Stimulated activated CD8-positive, alpha-beta memory T cell treated with anti-CD3 and anti-CD28 coated beads, Interleukin-15, amount 100 ng/mL, for 48 hours (primary cell): Measurements from ENCODE around the gene TMEM139.

Experiments
- DNase-seq, 2 donors: peaks; one replicate each; pipeline ENCODE4 v3.0.0-alpha.2; 2020; ENCODE audit warnings: low read depth in 2 of 2

The TMEM139 gene

DNA sequence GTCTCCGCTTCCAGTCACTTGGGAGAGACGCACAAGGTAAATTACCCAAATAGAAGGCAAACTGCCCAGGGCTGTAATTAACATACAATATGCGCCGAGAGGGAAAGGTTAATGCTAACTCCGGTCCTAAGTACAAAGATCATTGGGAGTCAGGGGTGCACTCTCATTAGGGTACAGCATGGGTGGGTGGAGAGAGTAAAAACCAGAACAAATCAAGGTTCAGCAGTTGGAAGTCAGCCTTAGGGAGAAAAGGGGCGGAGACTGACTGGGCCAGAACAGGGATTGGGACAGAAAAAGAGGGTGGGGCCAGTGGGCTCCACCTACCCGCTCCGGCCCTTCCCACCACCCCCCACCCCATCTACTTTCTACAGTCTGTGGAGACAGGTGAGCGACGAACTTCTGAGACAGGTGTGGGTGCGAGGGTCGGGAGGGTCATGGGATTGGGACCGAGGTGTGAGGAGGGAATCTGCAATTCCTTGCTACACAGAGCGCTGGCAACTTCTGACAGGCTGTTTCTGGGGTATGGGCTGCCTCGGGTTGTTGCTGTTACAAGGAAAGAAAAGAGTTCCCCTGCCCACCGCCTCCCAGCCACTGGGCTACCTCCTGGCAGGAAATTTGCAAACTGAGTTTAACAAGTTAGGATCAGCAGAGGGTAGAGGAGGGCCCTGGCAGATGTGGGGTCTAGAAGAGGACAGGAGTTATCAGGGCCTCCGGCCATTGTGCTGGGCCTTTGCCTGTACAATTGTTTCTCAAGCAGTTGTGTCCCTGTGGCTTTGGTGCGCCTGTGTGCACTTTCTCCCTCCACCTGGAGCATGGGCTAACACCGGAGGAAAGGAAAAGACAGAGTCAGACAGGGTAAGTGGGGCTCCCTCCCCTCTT lies at the start of gene TMEM139:
Gene TMEM139 (plus strand): TSS at position 368 of the 879 bp plus-strand sequence. CDS start 1,000 bp downstream, outside the sequence.
- DNase-seq, result no peak

DNA sequence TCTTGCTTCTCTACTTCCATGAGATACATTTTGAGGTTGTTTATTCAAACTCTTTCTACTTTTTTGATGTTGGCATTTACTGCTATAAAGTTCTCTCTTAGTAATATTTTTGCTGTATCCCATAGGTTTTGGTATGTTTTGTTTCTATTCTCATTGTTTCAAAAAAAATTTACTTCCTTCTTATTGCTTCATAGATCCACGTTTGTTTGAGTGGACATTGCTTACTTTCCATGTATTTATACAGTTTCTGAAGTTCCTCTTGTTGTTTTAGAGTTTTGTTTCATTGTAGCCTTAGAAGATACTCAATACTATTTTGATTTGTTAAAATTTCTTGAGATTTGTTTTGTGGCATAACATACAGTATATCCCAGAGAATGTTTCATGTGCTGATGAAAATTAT lies 49.2 kb upstream of the TMEM139 start:
- no peak for DNase-seq

DNA sequence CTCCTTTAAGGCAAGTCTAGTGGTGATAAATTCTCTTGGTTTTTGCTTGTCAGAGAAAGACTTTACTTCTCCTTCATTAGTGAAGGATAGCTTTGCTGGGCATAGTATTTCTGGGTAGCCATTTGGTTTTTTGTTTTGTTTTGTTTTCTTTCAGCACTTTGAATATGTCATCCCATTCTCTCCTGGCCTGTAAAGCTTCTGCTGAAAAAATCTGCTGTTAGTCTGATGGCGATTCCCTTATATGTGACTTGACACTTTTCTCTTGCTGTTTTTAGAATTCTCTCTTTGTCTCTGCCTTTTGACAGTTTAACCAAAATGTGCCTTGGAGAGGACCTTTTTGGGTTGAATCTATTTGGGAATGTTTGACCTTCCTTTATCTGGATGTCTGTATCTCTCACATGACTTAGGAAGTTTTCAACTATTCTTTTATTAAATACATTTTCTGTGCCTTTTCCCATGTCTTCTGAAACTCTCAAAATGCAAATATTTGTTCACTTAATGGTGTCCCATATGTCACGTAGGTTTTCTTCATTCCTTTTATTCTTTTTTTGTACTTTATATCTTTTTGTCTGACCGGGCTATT lies 48.3 kb upstream of the TMEM139 start:
- DNase-seq, result no peak

DNA sequence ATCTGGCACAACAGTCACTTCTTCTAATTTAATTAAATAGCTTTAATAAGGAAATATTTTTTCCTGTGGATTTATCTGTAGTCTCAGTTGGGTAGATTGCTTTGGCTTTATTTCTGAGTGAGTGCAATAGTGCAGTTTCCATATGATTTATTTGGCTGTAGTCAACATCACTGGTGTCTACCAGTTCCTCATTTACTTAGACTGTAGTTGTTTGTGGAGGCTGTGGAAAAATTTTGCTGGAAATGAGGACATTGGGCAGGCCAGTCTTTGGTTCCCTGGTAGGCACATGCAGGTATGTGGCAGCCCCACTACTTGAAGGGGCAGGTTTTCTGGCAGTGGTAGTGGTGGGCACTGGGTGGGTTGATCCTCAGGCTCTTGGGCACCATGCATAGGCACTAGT lies 47.4 kb upstream of the TMEM139 start:
- DNase-seq, result no peak

DNA sequence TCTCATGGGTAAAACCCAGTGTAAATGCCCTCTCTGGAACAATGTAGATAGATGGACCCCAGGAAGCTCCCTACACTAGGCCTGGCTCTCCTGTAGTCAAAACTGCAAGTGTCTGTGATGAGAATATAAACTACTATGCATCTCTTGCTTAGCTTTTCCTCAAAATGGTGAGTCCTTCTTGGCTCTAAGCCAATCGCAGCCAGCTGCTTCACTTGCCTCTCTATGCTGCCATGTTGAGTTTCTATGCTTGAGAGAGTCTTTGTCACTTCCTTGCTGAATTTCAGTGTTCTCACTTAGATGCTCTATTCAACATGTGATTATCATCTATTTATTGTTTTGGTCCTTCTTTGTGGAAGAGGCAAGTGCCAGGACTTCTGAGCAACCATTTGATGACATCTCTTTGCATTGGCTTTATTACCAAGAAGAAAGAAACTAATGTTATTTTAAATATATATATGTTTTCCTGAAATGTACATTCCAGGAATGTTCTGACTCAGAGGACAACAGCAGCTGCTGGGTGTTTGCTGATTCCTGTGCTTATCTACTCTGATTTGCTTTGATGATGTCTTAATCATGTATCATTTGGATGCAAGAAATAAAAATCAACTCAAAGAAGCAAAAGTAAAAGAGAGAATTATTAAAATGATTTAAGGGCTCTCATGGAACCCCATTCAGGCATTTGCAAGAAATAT lies 46.3 kb upstream of the TMEM139 start:
- no peak for DNase-seq

DNA sequence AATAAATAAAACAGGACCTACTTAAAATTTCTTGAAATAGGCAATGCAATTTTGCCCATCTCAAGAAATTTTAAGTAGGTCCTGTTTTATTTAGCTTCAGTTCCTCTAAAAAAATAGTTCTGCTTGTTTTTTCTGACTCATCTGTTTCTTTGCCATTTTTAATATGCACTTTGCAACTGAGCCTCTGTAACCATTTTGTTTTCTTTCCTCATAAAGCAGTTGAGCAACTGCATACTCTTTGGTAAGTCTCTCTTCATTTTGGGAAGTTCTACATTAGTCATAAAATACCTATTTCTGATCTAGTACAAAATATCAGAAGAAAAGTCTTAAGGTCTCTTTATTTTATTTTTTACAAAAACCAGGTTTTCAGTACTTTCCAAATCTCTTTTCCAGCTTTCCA lies 44.9 kb upstream of the TMEM139 start:
- DNase-seq, result no peak

DNA sequence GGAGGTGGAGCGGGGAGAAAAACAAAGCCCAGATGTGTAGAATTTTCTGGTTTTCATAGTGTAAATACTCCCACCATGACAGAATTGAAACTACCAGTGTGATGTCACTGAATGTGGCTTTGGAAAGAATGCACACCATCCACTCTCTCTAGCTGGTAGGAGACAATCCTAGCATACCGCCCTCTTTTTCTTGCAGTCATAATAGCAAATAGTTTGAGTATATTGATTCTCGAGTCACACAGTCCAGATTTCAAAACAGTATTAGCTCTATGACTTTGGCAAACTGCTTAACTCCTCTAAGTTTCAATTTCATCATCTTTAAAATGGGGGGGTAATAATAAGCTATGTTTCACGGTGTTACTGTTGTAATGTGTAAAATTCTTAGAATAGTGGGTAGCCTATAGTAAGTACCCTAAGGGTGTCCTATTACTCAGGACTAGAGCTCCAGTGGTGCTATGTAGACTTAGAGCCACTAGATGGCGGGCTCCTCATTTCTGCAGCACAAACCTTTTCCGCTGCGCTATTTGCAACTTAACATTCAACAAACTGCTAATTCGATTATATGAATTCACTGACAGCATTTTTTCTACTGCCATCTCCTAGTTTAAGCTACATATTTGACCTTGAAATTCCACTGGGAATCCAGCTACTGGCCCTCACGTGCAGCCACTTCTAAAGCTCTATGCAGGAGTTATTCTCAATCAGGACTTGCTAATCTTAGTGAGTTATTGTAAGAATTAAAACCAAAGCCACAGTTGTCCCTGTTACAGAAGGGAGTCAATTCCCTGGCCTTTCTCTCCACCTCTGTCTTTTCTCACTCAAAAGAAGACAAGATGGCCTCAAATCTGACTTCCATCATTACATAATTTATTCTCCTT lies 44.2 kb upstream of the TMEM139 start:
- peak; percentile 26 to 48 for DNase-seq

DNA sequence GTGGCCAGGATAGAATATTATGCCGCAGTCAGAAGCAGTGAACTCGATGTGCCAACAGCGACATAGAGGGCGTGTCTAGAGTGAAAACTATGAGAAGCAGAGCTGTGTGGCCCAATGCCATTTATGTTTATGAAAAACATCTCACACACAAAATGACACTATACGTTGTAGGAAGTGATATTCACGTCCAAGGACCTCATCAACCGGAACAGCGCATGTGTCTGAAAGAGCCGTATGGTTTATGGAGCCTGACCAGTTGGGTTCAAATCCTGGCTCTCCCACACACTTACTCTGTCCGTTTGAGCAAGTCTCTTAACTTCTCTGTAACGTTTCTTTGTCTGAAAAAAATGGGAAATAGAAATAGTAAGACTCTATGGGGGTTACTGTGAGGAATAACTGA lies 42.5 kb upstream of the TMEM139 start:
- DNase-seq, result no peak

DNA sequence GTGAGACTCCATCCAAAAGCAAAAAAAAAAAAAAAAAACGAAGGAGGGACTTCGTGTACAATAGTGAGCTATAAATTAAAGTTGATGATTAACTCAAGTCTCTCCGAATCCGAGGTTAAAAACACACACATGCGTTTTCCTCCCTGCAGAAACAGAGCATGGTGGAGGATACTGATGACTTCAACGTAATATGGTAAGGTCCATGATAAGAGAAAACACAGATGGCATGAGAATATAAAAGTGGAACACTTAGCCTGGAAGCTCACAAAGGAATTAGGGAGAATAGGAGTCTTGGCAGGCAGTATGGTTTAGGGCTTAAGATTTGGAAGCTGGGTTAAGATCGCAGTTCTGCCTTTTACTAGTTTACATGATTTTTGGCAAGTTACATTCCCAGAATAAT lies 41.6 kb upstream of the TMEM139 start:
- no peak for DNase-seq

DNA sequence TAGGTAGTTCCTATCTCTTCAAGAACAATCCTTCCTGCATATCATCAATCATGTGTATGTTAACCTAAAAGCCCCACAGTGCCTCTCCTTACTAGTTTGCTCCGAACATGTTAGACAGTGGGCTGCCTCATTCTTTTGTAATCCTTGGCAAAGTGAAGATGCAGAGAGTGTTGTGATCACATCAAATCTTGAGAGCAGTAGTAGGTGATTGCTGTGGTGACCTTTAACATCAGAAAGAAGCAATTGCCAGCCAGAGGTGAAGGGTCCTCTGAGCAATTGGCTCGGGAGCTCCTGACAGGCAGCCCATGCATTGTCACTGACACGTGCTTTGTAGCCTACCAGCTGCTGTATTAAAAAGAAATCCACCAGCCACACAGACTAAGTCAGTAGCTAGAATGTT lies 41.1 kb upstream of the TMEM139 start:
- DNase-seq, result no peak

DNA sequence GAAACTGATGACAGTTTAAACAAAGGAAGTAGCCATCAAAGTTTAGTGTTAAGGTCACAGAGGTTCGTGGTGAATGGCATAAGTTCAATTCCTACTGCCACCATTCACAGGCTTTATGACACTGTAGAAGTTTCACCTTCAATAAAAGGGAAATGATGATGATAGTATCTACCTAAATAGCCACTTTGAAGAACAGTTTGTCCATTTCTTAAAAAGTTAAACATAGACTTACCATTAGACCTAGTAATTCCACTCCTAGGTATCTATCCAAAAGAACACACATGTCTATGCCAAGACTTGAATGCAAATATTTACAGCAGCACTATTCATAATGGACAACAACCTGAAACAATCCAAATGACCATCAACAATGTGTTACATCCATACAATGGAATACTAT lies 40.4 kb upstream of the TMEM139 start:
- no peak for DNase-seq

DNA sequence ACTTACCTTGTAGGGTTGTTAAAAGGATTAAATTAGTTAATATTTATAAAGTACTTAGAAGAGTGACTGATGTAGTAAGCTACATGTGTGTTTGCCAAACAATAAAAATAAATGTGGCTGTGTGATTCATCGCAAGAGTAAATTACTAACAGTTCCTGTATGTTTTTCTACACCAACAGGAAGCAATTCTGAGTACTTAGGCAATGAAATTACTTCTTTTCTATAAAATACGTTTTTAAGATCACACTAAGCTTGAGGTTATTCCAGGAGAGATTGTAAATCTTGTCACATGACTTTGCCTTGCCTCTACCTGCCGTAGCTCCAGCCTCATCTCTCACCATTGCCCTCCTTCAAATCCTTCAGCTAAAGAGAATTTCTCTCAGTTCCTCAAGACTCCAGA lies 39.6 kb upstream of the TMEM139 start:
- no peak for DNase-seq

DNA sequence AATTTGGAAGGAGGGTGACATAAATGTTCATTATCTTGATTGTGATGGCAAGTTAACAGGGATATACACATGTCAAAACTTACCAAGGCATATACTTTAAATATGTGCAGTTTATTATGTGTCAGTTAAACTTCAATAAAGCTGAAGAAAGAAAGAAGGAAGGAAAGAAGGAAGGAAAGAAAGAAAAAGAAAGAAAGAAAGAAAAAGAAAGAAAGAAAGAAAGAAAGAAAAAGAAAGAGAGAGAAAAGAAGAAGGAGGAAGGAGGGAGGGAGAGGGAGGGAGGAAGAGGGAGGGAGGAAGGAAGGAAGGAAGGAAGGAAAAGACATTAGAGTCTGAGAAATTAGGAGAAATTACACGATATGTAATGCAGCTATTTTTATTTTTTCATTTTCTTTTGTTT lies 37.4 kb upstream of the TMEM139 start:
- DNase-seq, result no peak

DNA sequence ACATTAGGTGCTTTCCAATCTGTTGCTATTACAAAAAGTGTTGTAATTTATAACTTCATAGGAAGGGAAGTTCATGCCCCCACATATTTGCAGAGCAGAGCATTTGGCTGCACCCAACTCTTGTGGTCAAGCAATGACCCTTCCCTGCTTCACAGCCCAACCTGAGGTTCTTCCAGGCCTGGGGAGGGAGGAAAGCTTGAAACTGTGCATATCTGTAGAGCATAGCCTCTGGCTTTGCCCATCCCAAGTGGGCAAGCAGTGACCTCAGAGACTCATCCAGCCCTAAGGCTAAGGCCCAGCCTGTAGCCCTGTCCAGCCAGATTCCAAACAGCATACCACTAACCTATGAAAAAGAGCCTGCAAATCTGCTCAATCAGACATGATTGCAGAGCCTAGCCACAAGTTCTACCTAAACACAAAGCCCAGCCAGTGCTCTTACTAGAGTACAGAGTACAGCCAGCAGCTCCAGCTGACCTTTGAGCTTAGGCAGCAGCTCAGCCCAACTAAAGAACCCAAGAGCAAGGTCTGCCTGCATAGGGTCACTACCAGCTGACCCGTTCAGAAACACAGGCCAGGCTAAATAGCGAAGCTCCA lies 35.9 kb upstream of the TMEM139 start:
- no peak for DNase-seq

DNA sequence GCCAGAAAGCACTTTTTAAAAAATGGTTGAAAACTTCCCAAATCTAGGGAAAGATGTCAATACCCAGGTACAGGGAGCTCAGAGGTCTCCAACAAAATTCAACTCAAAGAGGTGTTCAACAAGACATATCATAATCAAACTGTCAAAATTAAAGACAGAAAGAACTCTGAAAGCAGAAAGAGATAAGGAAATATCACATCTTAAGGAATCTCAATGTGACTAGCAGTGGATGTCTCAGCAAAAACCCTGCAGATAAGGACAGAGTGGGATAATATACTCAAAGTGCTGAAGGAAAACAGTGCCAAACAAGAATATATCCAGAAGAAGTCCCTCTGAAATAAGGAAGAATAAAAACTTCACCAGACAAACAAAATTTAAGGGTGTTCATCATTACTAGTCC lies 34.6 kb upstream of the TMEM139 start:
- DNase-seq, result no peak

DNA sequence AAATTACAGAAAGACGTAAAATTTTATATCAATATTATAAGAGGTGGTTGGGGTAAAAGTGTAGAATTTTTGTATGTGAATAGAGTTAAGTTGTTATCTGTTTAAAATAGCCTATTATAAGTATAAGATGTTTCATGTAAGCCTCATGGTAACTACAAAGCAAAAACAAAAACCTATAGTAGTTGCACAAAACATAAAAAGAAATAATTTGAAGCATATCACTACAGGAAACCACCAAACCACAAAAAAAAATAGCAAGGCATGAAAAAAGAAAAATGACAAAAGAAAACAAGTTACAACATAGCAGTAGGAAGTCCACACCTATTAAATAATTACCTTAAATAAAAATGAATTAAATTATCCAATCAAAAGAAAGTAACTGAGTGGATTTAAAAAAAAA lies 33.9 kb upstream of the TMEM139 start:
- DNase-seq, result no peak

DNA sequence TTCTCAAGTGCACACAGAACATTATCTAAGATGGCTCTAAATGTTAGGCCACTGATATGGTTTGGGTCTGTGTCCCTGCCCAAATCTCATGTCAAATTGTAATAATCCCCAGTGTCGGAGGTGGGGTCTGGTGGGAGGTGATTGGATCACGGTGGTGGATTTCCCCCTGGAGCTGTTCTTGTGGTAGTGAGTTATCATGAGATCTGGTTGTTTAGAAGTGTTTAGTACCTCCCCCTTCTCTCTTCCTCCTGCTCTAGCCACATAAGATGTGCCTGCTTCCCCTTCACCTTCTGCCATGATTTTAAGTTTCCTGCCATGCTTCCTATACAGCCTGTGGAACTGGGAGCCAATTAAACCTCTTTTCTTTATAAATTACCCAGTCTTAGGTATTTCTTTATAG lies 32.8 kb upstream of the TMEM139 start:
- DNase-seq, result no peak

DNA sequence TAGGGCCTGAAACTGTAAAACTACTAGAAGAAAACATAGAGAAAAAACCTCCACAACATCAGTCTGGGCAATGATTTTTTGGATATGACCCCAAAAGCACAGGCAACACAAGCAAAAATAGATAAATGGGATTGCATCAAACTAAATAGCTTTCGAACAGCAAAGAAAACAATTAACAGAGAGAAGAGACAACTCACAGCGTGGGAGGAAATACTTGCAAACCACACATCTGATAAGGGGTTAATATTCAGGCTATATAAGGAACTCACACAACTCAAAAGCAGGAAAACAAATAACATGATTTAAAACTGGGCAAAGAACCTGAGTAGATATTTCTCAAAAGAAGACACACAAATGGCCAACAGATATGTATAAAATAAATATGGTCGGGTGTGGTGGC lies 29.2 kb upstream of the TMEM139 start:
- no peak for DNase-seq

DNA sequence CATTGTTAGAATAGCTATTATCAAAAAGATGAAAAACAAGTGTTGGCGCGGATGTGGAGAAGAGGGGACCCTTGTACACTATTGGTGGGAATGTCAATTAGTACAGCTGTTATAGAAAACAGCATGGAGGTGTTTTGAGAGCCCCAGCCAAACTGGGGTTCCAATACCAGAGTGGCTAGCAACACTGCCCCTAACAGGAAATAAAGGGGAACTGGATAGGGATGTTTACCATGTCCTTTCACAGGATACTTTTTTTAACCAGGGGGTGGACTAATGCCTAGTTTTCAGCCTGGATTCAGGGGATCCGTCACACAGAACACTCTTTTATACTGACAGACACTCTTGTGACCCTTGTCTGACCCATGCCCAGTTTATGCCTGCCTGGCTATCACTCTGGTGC lies 28.4 kb upstream of the TMEM139 start:
- no peak for DNase-seq

DNA sequence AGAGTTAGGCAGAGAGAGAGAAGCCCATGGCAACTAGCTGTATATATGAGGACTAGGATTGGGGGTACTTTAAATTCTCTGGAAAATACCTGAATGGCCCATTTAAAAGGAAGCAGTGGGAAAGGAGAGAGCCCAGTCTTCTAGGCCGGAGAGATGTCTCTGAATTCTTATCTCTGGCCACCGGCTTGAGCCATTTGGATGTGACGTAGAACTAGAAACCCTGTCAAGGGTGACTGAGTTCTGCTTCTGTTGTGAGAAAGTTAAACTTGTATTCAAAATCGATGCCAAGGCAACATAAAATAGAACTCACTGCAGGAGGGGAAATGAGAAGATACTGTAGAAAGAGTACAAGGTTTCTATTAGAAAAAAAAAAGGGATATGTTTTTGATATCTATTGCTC lies 27.8 kb upstream of the TMEM139 start:
- no peak for DNase-seq

DNA sequence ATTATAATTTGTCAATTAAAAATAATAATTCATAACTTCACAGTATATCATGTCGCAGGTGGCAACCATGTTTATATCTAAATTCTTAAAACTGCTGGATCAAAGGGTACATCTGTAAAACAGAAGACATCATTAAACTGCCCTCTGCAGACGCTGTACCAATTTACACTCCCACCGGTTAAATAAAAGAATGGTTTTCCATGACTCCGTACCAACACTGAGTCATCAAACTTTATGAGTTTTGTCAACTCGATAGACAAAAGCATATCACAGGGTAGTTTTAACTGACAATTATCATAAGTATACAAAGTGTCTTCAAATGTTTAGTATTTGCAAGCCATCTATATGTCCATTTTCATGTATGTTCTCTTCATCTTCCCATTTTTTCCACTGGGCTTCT lies 27.3 kb upstream of the TMEM139 start:
- DNase-seq, result no peak

DNA sequence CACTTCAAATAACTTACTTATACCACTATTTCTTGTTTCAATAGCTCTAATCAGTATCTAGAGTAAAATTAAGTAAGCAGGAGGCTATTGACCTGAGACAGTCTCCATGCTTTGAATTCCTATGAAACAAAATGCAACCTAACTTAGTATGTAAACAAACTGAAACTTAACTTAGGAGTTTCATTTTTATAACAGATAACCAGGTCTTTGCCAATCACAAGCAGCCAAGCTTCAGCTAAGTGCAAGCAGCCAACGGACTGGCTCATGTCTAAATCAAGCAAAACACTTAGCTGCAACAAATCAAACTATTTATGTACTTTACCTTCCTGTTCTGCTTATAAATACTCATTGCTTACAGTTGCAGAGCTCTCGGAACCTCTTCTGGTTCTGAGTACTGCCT lies 25.9 kb upstream of the TMEM139 start:
- DNase-seq, result no peak
